ENCODE results near the gene PEX12.

DNA sequence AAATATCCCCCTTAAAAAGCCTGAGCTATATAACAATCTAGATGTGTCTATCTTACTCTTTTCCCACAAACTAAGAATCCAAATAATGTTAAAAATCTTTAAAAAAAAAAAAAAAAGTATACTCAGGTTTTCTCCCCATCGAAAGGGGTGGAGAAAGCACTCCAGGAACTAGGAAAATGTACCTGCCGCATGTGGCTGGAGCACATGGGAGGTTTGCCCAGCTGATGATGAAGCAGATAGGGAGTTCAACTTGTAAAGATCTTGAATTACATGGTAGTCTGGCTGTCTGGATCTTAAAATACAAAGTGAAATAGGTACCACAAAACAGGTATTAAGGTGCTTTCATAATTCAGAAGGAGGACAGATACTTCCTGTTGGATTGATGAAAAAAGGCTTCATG is 9.0 kb downstream of the PEX12 start:
- TF ChIP-seq, protein P1, sequence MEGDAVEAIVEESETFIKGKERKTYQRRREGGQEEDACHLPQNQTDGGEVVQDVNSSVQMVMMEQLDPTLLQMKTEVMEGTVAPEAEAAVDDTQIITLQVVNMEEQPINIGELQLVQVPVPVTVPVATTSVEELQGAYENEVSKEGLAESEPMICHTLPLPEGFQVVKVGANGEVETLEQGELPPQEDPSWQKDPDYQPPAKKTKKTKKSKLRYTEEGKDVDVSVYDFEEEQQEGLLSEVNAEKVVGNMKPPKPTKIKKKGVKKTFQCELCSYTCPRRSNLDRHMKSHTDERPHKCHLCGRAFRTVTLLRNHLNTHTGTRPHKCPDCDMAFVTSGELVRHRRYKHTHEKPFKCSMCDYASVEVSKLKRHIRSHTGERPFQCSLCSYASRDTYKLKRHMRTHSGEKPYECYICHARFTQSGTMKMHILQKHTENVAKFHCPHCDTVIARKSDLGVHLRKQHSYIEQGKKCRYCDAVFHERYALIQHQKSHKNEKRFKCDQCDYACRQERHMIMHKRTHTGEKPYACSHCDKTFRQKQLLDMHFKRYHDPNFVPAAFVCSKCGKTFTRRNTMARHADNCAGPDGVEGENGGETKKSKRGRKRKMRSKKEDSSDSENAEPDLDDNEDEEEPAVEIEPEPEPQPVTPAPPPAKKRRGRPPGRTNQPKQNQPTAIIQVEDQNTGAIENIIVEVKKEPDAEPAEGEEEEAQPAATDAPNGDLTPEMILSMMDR (conservative IDR thresholded peaks at IDR 0.05; ENCODE audit: low read length), result no peak
- TF ChIP-seq EZH2phosphoT487 (IDR thresholded peaks at IDR 0.05; ENCODE audit: borderline replicate concordance, low read depth, low read length), result no peak
